ENCODE results near the gene IGSF3. TPM values are rescaled to one million over a fixed set of nuclear protein-coding genes. Genes with fewer than 3 reads are reported as not detected.

The IGSF3 gene
- total and polyA plus RNA-seq, 2 of the 13 experiments (the other 11 are each of a cell fraction or from before 2014, with no cell fraction given) = 0.11 to 0.16 TPM

DNA sequence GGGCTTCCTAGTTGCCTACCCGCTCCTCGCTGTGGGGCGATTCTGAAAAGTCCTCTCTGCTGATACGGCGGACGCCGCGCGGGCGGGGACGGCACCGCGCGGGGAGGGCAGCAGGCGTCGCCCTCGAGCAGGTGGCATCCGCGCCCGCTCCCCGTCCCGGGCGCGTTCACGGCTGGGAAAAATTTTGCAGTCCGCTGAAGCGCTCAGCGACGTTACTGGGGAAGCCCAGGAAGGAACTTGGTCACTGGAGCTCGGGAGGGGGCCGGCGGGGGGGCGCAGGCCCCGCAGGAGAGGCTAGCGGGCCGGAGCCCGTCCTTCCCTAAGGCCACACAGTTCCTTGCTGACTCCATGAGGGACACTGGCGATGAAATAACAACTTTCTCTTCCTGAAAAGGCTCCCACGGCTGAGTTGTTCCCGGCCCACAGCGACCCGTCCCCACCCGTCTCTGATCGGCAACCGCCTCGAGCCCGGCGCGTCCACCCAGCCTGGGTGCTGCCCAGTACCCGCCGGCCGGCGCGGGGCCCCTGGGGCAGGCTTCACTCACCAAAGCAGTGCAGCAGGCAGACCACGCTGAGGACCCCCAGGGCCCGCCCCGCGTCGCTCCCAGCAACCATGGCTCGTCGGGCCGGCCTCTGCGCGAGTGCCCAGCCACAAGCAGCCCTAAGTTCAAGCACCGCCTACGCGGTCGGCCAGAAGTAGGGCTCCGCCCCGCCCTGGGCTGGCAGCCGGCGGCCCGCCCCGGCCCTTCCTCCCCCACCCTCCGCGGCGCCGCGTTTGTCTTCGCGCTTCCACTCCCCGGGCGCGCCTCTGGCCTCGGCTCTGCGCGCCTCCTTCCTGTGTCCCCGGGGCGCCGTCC lies 96.9 kb downstream of the IGSF3 start, which contains the start of gene CD58:
Gene CD58, minus strand, starts transcription at position 669 of the 857 bp plus-strand sequence. Its CDS starts 54 bp downstream, at position 615.
- DNase-seq (ENCODE audit: low spot score) (peak; percentile 65), FAIRE-seq (no peak), ATAC-seq (peak; percentile 92)
- in situ Hi-C loops (cut with HindIII; ENCODE audit: extremely low pct_ligation_motif_present, low pct_unique_long_range_greater_than_20kb) = no loop called here
- Histone ChIP-seq H3K27me3 (ENCODE audit: control insufficient read depth in 1 of 2, insufficient read depth in 2 of 2, low read length in 2 of 2) (peaks cover 0 to 20% of the 10 kb centered on the region in 2 experiments; a peak in 2 of 5 replicates), H4K20me1 (ENCODE audit: insufficient read depth, low read length) (no peaks in the 10 kb centered on the region; the same call in 1 of the 2 replicates), H3K4me3 (replicated peaks in 1 of 3; ENCODE audit: insufficient read depth in 1 of 3, low read depth in 2 of 3, low read length in 3 of 3) (peak within 1 kb of the TSS; percentile 72 to 85 (median 74)), H3K36me3 (replicated peaks in 1 of 2; ENCODE audit: control insufficient read depth in 1 of 2, insufficient read depth in 2 of 2, low read length in 2 of 2) (no peaks in the 10 kb centered on the region), H3K4me2 (ENCODE audit: low read depth, low read length) (peak within 1 kb of the TSS; percentile 96), H3K79me2 (ENCODE audit: insufficient read depth, low read length) (no peaks in the 10 kb centered on the region), H3K9ac (ENCODE audit: insufficient read depth, low read depth, low read length) (peak within 1 kb of the TSS; percentile 77), H3K27ac (ENCODE audit: extremely low read length, insufficient read depth, low read length) (peak within 1 kb of the TSS; percentile 72), H3K9me3 (ENCODE audit: low read length) (no peaks in the 10 kb centered on the region), H3K4me1 (ENCODE audit: insufficient read depth, low read length) (peaks cover 33% of the 10 kb centered on the region), H2AFZ (ENCODE audit: low read length) (peak within 1 kb of the TSS; percentile 16)
- CTCF ChIA-PET (ENCODE audit: low intra/inter-chr PET ratio, low total read pairs) = interaction anchor here (1.3 kb wide), 1 partner anchor 247 kb away, joined by 3 read pairs; no protein-coding TSS in a partner anchor
- POLR2A ChIA-PET = interaction anchor here (0.6 to 2.0 kb wide), 4 partner anchors 166 to 448 kb away, joined by 3 to 4 read pairs (median 4); no protein-coding TSS in a partner anchor
- TSS peak; percentile 50 for BruUV-seq (replicated peaks)
- 0% methylated on average over 19 of the region's 90 CpGs for WGBS (ENCODE audit: low lambda C conversion rate)
- intact Hi-C loops (cut with micrococcal nuclease; ENCODE audit: unreplicated experiment) = loop anchor here (2.0 to 10.0 kb wide), 5 partner anchors 43 to 490 kb away; partner anchors contain the start of gene TTF2
- TF ChIP-seq, protein P1, sequence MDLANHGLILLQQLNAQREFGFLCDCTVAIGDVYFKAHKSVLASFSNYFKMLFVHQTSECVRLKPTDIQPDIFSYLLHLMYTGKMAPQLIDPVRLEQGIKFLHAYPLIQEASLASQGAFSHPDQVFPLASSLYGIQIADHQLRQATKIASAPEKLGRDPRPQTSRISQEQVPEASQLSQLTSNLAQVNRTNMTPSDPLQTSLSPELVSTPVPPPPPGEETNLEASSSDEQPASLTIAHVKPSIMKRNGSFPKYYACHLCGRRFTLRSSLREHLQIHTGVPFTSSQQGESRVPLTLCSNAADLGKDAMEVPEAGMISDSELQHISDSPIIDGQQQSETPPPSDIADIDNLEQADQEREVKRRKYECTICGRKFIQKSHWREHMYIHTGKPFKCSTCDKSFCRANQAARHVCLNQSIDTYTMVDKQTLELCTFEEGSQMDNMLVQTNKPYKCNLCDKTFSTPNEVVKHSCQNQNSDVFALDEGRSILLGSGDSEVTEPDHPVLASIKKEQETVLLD (CRISPR knock-in tag; IDR thresholded peaks at IDR 0.05; ENCODE audit: low read depth) = no peak
- TF ChIP-seq DMAP1 (CRISPR knock-in tag; IDR thresholded peaks at IDR 0.05) (peak; percentile 72; the same call in 1 of the 2 replicates), NONO (IDR thresholded peaks at IDR 0.05) (no peak), NONO (CRISPR knock-in tag; conservative IDR thresholded peaks at IDR 0.05) (peak; percentile 61), RAD21 (CRISPR knock-in tag; IDR thresholded peaks at IDR 0.05) (peak; percentile 25; the same call in 1 of the 2 replicates), CBX2 (IDR thresholded peaks at IDR 0.05; ENCODE audit: low read depth, low read length) (no peak), CBX2 (CRISPR knock-in tag; IDR thresholded peaks at IDR 0.05; ENCODE audit: low read depth) (0 out of 2 replicates have a peak, but pooled peaks have one; percentile 20), HMG20B (CRISPR knock-in tag; conservative IDR thresholded peaks at IDR 0.05) (peak; percentile 44), NFIC (IDR thresholded peaks at IDR 0.05; ENCODE audit: low read length) (no peak), PHF8 (CRISPR knock-in tag; IDR thresholded peaks at IDR 0.05) (peak; percentile 83), ZNF24 (IDR thresholded peaks at IDR 0.05) (no peak), KLF13 (CRISPR knock-in tag; IDR thresholded peaks at IDR 0.05) (no peak), SOX13 (IDR thresholded peaks at IDR 0.05) (no peak), SOX13 (CRISPR knock-in tag; conservative IDR thresholded peaks at IDR 0.05 in 1 of 2, IDR thresholded peaks at IDR 0.05 in 1 of 2) (peak in 1 of 2 experiments; percentile 18; a peak in 1 of 4 replicates), SP2 (CRISPR knock-in tag; IDR thresholded peaks at IDR 0.05) (0 out of 2 replicates have a peak, but pooled peaks have one; percentile 43), KAT7 (CRISPR knock-in tag; IDR thresholded peaks at IDR 0.05; ENCODE audit: borderline replicate concordance) (peak; percentile 34; the same call in 1 of the 2 replicates), ZNF768 (CRISPR knock-in tag; IDR thresholded peaks at IDR 0.05) (peak; percentile 57), NCOA5 (CRISPR knock-in tag; IDR thresholded peaks at IDR 0.05) (no peak), SIN3A (IDR thresholded peaks at IDR 0.05; ENCODE audit: borderline replicate concordance, low read depth, low read length) (0 out of 2 replicates have a peak, but pooled peaks have one; percentile 45), KLF11 (CRISPR knock-in tag; IDR thresholded peaks at IDR 0.05) (no peak), ZNF576 (CRISPR knock-in tag; IDR thresholded peaks at IDR 0.05) (peak; percentile 98), SNRNP70 (IDR thresholded peaks at IDR 0.05; ENCODE audit: low read depth, low read length) (no peak), BCL6 (CRISPR knock-in tag; IDR thresholded peaks at IDR 0.05) (0 out of 2 replicates have a peak, but pooled peaks have one; percentile 25), ZNF331 (CRISPR knock-in tag; IDR thresholded peaks at IDR 0.05) (peak; percentile 41; the same call in 1 of the 2 replicates)
